Activated CD8-positive, alpha-beta memory T cell treated with anti-CD3 and anti-CD28 coated beads, Interleukin-2, amount 50 U/mL, for 1 hour (primary cell): ENCODE measurements around the gene PHGDH.

Source experiments
- DNase-seq: peaks from one replicate; pipeline ENCODE4 v3.0.0-alpha.2; 2020; ENCODE audit errors: extremely low read depth

Gene PHGDH

DNA sequence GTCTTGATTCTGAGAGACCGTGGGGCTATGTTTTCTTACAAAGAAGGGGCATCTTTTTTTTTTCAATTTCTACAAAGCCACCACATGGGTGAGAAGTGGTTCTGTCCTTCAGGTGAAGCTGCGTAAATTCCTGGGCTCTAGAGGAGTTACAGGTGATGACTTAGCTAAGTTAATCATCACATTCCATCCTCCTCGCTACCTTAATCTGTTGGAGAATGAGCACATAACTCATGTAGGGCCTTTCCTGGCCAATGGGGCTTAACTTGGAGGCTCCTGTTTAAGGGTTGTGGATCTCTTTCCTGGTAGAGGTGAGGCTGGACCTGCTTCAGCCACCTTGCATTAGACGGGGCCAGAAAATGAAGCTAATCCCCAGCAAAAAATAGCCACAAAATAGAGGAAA, 79.6 kb downstream of the PHGDH start:
- no peak for DNase-seq
